K562 (cell line): ENCODE measurements around the gene POU2F3.

Source experiments
- BDP1 ChIP-seq: IDR thresholded peaks from 3 replicates; pipeline ENCODE4 v1.6.1; 2011; ENCODE audit not compliant: insufficient read length, insufficient read depth
- BRF1 ChIP-seq: IDR thresholded peaks from 3 replicates; pipeline ENCODE4 v1.6.1; 2011; ENCODE audit warnings: borderline replicate concordance, mild to moderate bottlenecking; ENCODE audit not compliant: insufficient read length; ENCODE audit errors: extremely low read depth
- CBX3 ChIP-seq, 2 experiments: IDR thresholded peaks; 1 replicate in 1 of 2; 2 replicates in 1 of 2; pipeline ENCODE4 v1.6.1; 2012; ENCODE audit warnings: inconsistent platforms in 2 of 2, low read length in 2 of 2, borderline replicate concordance in 1 of 2, control low read depth in 1 of 2
- CEBPB ChIP-seq: fragments of 450-650 bp; IDR thresholded peaks from 2 replicates; pipeline ENCODE4 v1.6.1; 2016; ENCODE audit warnings: missing genetic modification characterization, missing compliant biosample characterization
- CTCF ChIP-seq, 3 experiments: IDR thresholded peaks in 2 of 3; conservative IDR thresholded peaks in 1 of 3; 2 replicates each; pipeline ENCODE4 v1.5.1; 2011 to 2012; ENCODE audit warnings: low read length in 3 of 3, mild to moderate bottlenecking in 3 of 3, control low read depth in 2 of 3, improper control_type of control experiment in 1 of 3, inconsistent platforms in 1 of 3, low read depth in 1 of 3, mixed read lengths in 1 of 3, moderate library complexity in 1 of 3; ENCODE audit not compliant: insufficient read depth in 2 of 3
- ELK1 ChIP-seq: sonication (generic); formaldehyde crosslinking; IDR thresholded peaks from 2 replicates; pipeline ENCODE4 v1.8.1; 2022; ENCODE audit warnings: missing genetic modification reagents
- GATA2 ChIP-seq: sonication (generic); formaldehyde crosslinking; IDR thresholded peaks from 2 replicates; pipeline ENCODE4 v1.4.0; 2020; ENCODE audit warnings: mild to moderate bottlenecking, missing genetic modification reagents
- L3MBTL2 ChIP-seq: fragments of 450-650 bp; IDR thresholded peaks from 2 replicates; pipeline ENCODE4 v1.6.1; 2016; ENCODE audit warnings: mild to moderate bottlenecking, moderate library complexity
- POLR2A ChIP-seq: fragments of 450-650 bp; conservative IDR thresholded peaks from 2 replicates; pipeline ENCODE4 v1.6.1; 2016
- TRIM24 ChIP-seq, 2 experiments: fragments of 450-650 bp; IDR thresholded peaks; 2 replicates each; pipeline ENCODE4 v1.6.1; 2016

GRCh38 chr11:120332822-120333716, 93.1 kb downstream of the POU2F3 start:
- TF ChIP-seq POLR2A (no peak), CBX3 (IDR thresholded peaks at IDR 0.05; ENCODE audit: borderline replicate concordance in 1 of 2, low read length in 2 of 2) (no peak), ELK1 (no peak), L3MBTL2 (no peak), BRF1 (no peak), CTCF (IDR thresholded peaks at IDR 0.05 in 2 of 3, conservative IDR thresholded peaks at IDR 0.05 in 1 of 3; ENCODE audit: insufficient read depth in 2 of 3, low read depth in 1 of 3, low read length in 3 of 3) (no peak), GATA2 (CRISPR knock-in tag) (no peak), CEBPB (tag) (no peak), BDP1 (no peak), TRIM24 (IDR thresholded peaks at IDR 0.05) (no peak)
